ENCODE data around the gene MAP3K4.

DNA sequence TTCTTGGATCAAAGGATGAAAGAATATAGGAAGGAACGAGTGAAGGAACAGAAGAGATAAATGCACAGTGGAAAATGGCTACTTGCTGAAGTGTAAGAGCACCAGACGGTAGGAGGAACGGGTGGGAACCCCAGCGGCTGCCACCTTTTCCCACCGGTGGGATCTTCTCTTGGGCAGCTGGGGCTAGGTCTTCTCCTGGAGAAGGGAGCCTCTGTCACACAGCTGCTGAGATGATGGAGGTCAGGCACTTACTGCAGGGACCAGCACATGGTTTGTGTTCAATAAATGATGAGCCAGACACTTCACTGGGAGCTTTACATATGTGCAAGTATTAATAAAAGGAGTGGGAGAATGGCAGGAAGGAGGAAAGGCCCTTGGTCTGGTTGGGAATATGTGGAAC lies 158.6 kb downstream of the MAP3K4 start:
- TF ChIP-seq POLR2AphosphoS5 (IDR thresholded peaks at IDR 0.05; ENCODE audit: borderline replicate concordance, low read depth, low read length): no peak
- TF ChIP-seq EZH2 (IDR thresholded peaks at IDR 0.05): no peak
- TF ChIP-seq FOXP2 (optimal IDR thresholded peaks at IDR 0.05; ENCODE audit: control extremely low read depth, extremely low read length, insufficient read depth): no peak
